ENCODE measurements around the gene HMG20B.

DNA sequence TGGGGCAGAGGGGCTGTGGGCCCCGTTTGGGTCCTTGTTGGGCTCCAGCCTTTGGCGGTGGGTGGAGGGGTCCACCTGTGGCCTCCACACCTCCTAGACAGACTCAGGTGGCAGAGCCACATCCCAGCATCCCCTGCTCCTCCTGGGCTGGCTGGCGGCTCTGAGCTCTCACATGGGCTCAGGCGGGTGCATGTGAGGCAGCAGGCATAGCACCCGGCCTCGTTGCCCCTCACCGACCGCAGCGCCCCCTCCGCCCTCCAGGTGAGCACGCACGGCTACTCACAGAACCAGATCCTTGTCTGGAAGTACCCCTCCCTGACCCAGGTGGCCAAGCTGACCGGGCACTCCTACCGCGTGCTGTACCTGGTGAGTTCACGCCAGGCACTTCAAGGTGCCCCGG, 39.7 kb upstream of the HMG20B start:
- TF ChIP-seq, protein P1, sequence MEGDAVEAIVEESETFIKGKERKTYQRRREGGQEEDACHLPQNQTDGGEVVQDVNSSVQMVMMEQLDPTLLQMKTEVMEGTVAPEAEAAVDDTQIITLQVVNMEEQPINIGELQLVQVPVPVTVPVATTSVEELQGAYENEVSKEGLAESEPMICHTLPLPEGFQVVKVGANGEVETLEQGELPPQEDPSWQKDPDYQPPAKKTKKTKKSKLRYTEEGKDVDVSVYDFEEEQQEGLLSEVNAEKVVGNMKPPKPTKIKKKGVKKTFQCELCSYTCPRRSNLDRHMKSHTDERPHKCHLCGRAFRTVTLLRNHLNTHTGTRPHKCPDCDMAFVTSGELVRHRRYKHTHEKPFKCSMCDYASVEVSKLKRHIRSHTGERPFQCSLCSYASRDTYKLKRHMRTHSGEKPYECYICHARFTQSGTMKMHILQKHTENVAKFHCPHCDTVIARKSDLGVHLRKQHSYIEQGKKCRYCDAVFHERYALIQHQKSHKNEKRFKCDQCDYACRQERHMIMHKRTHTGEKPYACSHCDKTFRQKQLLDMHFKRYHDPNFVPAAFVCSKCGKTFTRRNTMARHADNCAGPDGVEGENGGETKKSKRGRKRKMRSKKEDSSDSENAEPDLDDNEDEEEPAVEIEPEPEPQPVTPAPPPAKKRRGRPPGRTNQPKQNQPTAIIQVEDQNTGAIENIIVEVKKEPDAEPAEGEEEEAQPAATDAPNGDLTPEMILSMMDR (IDR thresholded peaks at IDR 0.05; ENCODE audit: poor library complexity): no peak
- TF ChIP-seq EZH2phosphoT487 (IDR thresholded peaks at IDR 0.05; ENCODE audit: low read depth, severe bottlenecking, unreplicated experiment) (no peak), EZH2 (IDR thresholded peaks at IDR 0.05; ENCODE audit: borderline replicate concordance) (no peak)
